ENCODE data around the gene VIT.
"Not testable (repeated sequence)": the region's sequence is repeated elsewhere in the genome, so short reads cannot be mapped to it uniquely, and the experiment has no call there.

The VIT gene

GRCh38 chr2:36819095-36819711 is 122.7 kb downstream of the VIT start:
- in situ Hi-C loops (cut with MboI; ENCODE audit: low pct_unique_long_range_greater_than_20kb, low sequenced_read_pairs, unreplicated experiment): no loop called here
- TF ChIP-seq, protein P1, sequence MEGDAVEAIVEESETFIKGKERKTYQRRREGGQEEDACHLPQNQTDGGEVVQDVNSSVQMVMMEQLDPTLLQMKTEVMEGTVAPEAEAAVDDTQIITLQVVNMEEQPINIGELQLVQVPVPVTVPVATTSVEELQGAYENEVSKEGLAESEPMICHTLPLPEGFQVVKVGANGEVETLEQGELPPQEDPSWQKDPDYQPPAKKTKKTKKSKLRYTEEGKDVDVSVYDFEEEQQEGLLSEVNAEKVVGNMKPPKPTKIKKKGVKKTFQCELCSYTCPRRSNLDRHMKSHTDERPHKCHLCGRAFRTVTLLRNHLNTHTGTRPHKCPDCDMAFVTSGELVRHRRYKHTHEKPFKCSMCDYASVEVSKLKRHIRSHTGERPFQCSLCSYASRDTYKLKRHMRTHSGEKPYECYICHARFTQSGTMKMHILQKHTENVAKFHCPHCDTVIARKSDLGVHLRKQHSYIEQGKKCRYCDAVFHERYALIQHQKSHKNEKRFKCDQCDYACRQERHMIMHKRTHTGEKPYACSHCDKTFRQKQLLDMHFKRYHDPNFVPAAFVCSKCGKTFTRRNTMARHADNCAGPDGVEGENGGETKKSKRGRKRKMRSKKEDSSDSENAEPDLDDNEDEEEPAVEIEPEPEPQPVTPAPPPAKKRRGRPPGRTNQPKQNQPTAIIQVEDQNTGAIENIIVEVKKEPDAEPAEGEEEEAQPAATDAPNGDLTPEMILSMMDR (IDR thresholded peaks at IDR 0.05; ENCODE audit: extremely low read depth, insufficient read depth, missing control alignments): no peak
- no peak for DNase-seq (ENCODE audit: low spot score)

DNA sequence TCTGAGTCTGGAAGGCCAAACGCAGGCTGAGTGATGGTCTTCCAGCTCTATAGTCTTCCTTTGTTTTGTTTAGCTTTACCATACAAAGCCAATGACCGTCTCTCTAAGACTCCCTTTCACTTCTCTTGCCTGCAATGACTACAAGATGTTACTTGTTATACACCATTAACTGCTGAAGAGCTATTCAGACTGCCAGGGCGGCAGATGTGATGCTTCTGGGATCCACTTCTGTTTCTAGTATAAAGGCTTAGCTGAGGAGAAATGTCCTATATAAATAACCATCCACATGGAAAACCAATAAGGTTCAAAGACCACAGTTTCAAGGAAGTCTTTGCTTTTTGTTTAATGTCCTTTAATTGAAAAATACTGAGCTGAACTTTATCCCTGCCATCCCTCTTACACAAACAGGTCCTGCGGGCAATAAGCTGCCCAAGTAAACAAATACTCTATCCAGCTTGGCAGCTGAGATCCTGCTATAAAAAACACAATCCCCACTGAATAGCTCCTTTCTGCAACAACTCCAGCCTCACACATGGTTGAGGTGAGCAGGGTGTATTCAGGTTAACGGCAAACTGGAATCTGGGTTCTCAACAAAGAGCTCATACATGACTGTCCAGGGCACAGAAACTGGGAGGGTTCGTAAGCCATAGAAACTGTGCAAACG is 124.6 kb downstream of the VIT start:
- in situ Hi-C loops (cut with MboI; ENCODE audit: low pct_unique_long_range_greater_than_20kb, low sequenced_read_pairs, unreplicated experiment): no loop called here
- TF ChIP-seq, protein P1 (IDR thresholded peaks at IDR 0.05; ENCODE audit: extremely low read depth, insufficient read depth, missing control alignments): no peak
- no peak for DNase-seq (ENCODE audit: low spot score)

- in situ Hi-C loops (cut with MboI; ENCODE audit: low pct_unique_long_range_greater_than_20kb, low sequenced_read_pairs, unreplicated experiment): no loop called here
- TF ChIP-seq, protein P1 (IDR thresholded peaks at IDR 0.05; ENCODE audit: extremely low read depth, insufficient read depth, missing control alignments): no peak
- no peak for DNase-seq (ENCODE audit: low spot score)
Measured at GRCh38 chr2:36823862-36824261, 127.4 kb downstream of the VIT start.

DNA sequence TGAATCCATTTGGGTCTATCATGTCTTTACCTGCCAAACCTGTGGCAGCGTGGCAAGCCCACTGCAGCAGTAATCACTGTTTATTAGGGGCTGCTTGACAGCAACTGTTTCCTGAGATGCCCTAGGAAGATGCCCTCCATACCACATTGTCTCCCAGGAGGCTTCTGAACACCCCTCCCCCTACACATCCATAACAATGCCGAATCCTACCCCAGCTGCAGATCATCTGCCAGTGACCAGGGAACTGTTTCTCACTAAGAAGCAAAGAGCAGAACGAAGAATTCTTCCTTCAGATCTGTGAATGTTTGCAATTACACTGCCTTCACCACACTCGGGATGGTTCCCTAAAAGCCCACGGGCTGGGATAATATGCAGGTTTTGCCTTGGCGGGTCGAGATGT is 127.8 kb downstream of the VIT start:
- DNase-seq (ENCODE audit: low spot score): no peak
- in situ Hi-C loops (cut with MboI; ENCODE audit: low pct_unique_long_range_greater_than_20kb, low sequenced_read_pairs, unreplicated experiment): no loop called here
- TF ChIP-seq, protein P1 (IDR thresholded peaks at IDR 0.05; ENCODE audit: extremely low read depth, insufficient read depth, missing control alignments): no peak

DNA sequence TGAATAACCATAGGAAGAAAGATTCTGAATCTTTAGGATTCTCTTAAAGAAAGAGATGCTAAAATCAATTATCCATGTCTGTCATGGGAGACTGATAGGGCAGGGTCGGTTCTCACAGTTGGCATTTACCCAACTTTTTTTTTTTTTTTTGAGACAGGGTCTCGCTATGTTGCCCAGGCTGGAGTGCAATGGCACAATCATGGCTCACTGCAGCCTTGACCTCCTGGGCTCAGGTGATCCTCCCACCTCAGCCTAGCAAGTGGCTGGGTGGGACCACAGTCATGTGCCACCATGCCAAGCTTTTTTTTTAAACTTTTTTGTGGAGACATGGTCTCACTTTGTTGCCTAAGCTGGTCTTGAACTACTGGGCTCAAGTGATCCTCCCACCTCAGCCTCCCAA is 128.2 kb downstream of the VIT start:
- DNase-seq (ENCODE audit: low spot score); in situ Hi-C loops (cut with MboI; ENCODE audit: low pct_unique_long_range_greater_than_20kb, low sequenced_read_pairs, unreplicated experiment): not testable (repeated sequence)

GRCh38 chr2:36831185-36831584 is 134.7 kb downstream of the VIT start:
- in situ Hi-C loops (cut with MboI; ENCODE audit: low pct_unique_long_range_greater_than_20kb, low sequenced_read_pairs, unreplicated experiment): no loop called here
- TF ChIP-seq, protein P1 (IDR thresholded peaks at IDR 0.05; ENCODE audit: extremely low read depth, insufficient read depth, missing control alignments): no peak
- no peak for DNase-seq (ENCODE audit: low spot score)

DNA sequence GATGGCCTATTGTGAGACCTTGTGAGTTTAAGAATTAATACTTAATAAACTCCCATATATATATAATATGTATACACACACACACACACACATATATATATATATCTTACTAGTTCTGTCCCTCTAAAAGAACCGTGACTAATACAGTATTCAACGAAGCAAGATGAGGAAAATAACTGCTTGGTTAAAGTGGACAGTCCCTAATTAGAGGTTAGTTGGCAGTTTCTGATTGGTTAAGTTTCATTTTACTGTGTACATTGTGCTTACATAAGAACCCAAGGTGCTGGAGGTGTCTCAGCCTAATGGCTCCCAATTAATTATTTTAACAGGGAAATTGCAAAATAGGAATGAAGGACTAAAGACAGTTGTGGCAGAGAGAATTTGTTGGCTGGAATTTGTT is 137.7 kb downstream of the VIT start:
- in situ Hi-C loops (cut with MboI; ENCODE audit: low pct_unique_long_range_greater_than_20kb, low sequenced_read_pairs, unreplicated experiment): no loop called here
- DNase-seq (ENCODE audit: low spot score): no peak
- TF ChIP-seq, protein P1 (IDR thresholded peaks at IDR 0.05; ENCODE audit: extremely low read depth, insufficient read depth, missing control alignments): no peak

Data from GM13977 (cell line).